Measurements from ENCODE around the gene PHLDA1. TPM values are rescaled to one million over a fixed set of nuclear protein-coding genes. Genes with fewer than 3 reads are reported as not detected.

PHLDA1 gene
- total and polyA plus RNA-seq, 2 experiments from 2014 or later: 11.7 to 21.6 TPM

DNA sequence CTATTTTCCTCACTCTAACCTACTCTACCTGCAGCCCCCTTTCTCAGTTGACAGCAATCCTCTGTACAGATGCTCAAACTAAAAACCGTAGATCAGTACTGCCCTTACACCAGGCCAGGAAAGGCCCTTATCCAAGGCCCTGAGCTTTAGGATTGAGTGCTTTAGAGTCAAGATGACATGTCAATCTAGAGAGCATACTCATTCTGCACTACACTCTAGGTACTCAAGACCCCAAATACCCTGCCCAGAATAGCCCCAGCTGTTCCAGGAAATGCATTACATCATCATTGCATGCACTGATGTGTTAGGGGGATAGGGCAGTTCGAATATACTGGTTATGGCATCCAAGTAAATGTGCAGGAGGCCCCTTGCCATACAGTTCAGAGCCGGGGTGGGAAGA lies 3.5 kb upstream of the PHLDA1 start:
- ATAC-seq (no peak), DNase-seq (ENCODE audit: low spot score) (no peak)
- no peak overlapping the region for H3K4me2 ChIP-seq
- H2AFZ ChIP-seq: no peak overlapping the region
- TF ChIP-seq, protein P1, sequence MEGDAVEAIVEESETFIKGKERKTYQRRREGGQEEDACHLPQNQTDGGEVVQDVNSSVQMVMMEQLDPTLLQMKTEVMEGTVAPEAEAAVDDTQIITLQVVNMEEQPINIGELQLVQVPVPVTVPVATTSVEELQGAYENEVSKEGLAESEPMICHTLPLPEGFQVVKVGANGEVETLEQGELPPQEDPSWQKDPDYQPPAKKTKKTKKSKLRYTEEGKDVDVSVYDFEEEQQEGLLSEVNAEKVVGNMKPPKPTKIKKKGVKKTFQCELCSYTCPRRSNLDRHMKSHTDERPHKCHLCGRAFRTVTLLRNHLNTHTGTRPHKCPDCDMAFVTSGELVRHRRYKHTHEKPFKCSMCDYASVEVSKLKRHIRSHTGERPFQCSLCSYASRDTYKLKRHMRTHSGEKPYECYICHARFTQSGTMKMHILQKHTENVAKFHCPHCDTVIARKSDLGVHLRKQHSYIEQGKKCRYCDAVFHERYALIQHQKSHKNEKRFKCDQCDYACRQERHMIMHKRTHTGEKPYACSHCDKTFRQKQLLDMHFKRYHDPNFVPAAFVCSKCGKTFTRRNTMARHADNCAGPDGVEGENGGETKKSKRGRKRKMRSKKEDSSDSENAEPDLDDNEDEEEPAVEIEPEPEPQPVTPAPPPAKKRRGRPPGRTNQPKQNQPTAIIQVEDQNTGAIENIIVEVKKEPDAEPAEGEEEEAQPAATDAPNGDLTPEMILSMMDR (conservative IDR thresholded peaks at IDR 0.05; ENCODE audit: low read depth in 2 of 2): no peak
- TF ChIP-seq, protein P2, sequence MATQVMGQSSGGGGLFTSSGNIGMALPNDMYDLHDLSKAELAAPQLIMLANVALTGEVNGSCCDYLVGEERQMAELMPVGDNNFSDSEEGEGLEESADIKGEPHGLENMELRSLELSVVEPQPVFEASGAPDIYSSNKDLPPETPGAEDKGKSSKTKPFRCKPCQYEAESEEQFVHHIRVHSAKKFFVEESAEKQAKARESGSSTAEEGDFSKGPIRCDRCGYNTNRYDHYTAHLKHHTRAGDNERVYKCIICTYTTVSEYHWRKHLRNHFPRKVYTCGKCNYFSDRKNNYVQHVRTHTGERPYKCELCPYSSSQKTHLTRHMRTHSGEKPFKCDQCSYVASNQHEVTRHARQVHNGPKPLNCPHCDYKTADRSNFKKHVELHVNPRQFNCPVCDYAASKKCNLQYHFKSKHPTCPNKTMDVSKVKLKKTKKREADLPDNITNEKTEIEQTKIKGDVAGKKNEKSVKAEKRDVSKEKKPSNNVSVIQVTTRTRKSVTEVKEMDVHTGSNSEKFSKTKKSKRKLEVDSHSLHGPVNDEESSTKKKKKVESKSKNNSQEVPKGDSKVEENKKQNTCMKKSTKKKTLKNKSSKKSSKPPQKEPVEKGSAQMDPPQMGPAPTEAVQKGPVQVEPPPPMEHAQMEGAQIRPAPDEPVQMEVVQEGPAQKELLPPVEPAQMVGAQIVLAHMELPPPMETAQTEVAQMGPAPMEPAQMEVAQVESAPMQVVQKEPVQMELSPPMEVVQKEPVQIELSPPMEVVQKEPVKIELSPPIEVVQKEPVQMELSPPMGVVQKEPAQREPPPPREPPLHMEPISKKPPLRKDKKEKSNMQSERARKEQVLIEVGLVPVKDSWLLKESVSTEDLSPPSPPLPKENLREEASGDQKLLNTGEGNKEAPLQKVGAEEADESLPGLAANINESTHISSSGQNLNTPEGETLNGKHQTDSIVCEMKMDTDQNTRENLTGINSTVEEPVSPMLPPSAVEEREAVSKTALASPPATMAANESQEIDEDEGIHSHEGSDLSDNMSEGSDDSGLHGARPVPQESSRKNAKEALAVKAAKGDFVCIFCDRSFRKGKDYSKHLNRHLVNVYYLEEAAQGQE (IDR thresholded peaks at IDR 0.05; ENCODE audit: unreplicated experiment): no peak
- TF ChIP-seq, protein P3, sequence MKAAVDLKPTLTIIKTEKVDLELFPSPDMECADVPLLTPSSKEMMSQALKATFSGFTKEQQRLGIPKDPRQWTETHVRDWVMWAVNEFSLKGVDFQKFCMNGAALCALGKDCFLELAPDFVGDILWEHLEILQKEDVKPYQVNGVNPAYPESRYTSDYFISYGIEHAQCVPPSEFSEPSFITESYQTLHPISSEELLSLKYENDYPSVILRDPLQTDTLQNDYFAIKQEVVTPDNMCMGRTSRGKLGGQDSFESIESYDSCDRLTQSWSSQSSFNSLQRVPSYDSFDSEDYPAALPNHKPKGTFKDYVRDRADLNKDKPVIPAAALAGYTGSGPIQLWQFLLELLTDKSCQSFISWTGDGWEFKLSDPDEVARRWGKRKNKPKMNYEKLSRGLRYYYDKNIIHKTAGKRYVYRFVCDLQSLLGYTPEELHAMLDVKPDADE (IDR thresholded peaks at IDR 0.05): no peak
- TF ChIP-seq POLR2AphosphoS5 (IDR thresholded peaks at IDR 0.05; ENCODE audit: low read depth) (no peak), JUNB (IDR thresholded peaks at IDR 0.05; ENCODE audit: unreplicated experiment) (no peak), EZH2 (IDR thresholded peaks at IDR 0.05; ENCODE audit: low read depth, unreplicated experiment) (no peak), EZH2phosphoT487 (IDR thresholded peaks at IDR 0.05; ENCODE audit: unreplicated experiment) (no peak), CREB1 (CRISPR knock-in tag; IDR thresholded peaks at IDR 0.05; ENCODE audit: low read depth) (no peak), ZNF331 (CRISPR knock-in tag; IDR thresholded peaks at IDR 0.05; ENCODE audit: low read depth) (no peak), NANOG (IDR thresholded peaks at IDR 0.05; ENCODE audit: borderline replicate concordance) (no peak), STAT1 (IDR thresholded peaks at IDR 0.05; ENCODE audit: unreplicated experiment) (no peak), ZNF114 (CRISPR knock-in tag; IDR thresholded peaks at IDR 0.05) (no peak)
- TF ChIP-seq, protein P4, sequence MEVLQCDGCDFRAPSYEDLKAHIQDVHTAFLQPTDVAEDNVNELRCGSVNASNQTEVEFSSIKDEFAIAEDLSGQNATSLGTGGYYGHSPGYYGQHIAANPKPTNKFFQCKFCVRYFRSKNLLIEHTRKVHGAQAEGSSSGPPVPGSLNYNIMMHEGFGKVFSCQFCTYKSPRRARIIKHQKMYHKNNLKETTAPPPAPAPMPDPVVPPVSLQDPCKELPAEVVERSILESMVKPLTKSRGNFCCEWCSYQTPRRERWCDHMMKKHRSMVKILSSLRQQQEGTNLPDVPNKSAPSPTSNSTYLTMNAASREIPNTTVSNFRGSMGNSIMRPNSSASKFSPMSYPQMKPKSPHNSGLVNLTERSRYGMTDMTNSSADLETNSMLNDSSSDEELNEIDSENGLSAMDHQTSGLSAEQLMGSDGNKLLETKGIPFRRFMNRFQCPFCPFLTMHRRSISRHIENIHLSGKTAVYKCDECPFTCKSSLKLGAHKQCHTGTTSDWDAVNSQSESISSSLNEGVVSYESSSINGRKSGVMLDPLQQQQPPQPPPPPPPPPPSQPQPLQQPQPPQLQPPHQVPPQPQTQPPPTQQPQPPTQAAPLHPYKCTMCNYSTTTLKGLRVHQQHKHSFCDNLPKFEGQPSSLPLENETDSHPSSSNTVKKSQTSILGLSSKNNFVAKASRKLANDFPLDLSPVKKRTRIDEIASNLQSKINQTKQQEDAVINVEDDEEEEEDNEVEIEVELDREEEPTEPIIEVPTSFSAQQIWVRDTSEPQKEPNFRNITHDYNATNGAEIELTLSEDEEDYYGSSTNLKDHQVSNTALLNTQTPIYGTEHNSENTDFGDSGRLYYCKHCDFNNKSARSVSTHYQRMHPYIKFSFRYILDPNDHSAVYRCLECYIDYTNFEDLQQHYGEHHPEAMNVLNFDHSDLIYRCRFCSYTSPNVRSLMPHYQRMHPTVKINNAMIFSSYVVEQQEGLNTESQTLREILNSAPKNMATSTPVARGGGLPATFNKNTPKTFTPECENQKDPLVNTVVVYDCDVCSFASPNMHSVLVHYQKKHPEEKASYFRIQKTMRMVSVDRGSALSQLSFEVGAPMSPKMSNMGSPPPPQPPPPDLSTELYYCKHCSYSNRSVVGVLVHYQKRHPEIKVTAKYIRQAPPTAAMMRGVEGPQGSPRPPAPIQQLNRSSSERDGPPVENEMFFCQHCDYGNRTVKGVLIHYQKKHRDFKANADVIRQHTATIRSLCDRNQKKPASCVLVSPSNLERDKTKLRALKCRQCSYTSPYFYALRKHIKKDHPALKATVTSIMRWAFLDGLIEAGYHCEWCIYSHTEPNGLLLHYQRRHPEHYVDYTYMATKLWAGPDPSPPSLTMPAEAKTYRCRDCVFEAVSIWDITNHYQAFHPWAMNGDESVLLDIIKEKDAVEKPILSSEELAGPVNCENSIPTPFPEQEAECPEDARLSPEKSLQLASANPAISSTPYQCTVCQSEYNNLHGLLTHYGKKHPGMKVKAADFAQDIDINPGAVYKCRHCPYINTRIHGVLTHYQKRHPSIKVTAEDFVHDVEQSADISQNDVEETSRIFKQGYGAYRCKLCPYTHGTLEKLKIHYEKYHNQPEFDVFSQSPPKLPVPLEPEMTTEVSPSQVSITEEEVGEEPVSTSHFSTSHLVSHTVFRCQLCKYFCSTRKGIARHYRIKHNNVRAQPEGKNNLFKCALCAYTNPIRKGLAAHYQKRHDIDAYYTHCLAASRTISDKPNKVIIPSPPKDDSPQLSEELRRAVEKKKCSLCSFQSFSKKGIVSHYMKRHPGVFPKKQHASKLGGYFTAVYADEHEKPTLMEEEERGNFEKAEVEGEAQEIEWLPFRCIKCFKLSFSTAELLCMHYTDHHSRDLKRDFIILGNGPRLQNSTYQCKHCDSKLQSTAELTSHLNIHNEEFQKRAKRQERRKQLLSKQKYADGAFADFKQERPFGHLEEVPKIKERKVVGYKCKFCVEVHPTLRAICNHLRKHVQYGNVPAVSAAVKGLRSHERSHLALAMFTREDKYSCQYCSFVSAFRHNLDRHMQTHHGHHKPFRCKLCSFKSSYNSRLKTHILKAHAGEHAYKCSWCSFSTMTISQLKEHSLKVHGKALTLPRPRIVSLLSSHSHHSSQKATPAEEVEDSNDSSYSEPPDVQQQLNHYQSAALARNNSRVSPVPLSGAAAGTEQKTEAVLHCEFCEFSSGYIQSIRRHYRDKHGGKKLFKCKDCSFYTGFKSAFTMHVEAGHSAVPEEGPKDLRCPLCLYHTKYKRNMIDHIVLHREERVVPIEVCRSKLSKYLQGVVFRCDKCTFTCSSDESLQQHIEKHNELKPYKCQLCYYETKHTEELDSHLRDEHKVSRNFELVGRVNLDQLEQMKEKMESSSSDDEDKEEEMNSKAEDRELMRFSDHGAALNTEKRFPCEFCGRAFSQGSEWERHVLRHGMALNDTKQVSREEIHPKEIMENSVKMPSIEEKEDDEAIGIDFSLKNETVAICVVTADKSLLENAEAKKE (CRISPR knock-in tag; IDR thresholded peaks at IDR 0.05): no peak
- H3K27ac ChIP-seq (ENCODE audit: low read depth): no peak overlapping the region
- Mint-ChIP-seq H3K9me3 (no peaks in the 10 kb centered on the region), H3K27ac (no peak overlapping the region), H3K27me3 (ENCODE audit: insufficient read depth, low read depth, poor library complexity) (peaks cover 12% of the 10 kb centered on the region), H3K36me3 (ENCODE audit: low read depth) (no peaks in the 10 kb centered on the region; the same call in 1 of the 3 replicates), H3K4me1 (peaks cover 45% of the 10 kb centered on the region), H3K4me3 (no peak overlapping the region)
- peaks cover 3% of the 10 kb centered on the region for H3K79me2 ChIP-seq (replicated peaks; ENCODE audit: insufficient read depth)
- H3F3A ChIP-seq (replicated peaks; ENCODE audit: low read depth): peaks cover 5% of the 10 kb centered on the region; the same call in 1 of the 2 replicates
- no peaks in the 10 kb centered on the region for H3K36me3 ChIP-seq (ENCODE audit: insufficient read depth)
- peaks cover 37% of the 10 kb centered on the region for H3K4me1 ChIP-seq (ENCODE audit: insufficient read depth)
- peaks cover 7% of the 10 kb centered on the region for H3K27me3 ChIP-seq (ENCODE audit: insufficient read depth)
- no peaks in the 10 kb centered on the region for H3K9me2 ChIP-seq (ENCODE audit: insufficient read depth)
- no peak overlapping the region for H3K4me3 ChIP-seq
- H4K20me1 ChIP-seq (replicated peaks; ENCODE audit: insufficient read depth): no peaks in the 10 kb centered on the region
